WTC11 (cell line): ENCODE measurements around the gene TRAPPC11. TPM values are rescaled to one million over a fixed set of nuclear protein-coding genes. Genes with fewer than 3 reads are reported as not detected.

Experiments used
- ATAC-seq: fragments of 200-7000 bp; cut with Tn5 transposase; 2 replicates; pipeline ENCODE4 v1.10.0; 2021; ENCODE audit warnings: mild to moderate bottlenecking, moderate library complexity
- CTCF ChIA-PET: fragments of 300-600 bp; sonication (Branson Sonifier 250); formaldehyde crosslinking; loops from one replicate; lab custom pipeline; 2021; ENCODE audit warnings: antibody characterized with exemption; lab: Charles Lee
- POLR2A ChIA-PET: fragments of 350-600 bp; sonication (Branson Sonifier 250); formaldehyde crosslinking; loops from one replicate; lab custom pipeline; 2021; ENCODE audit warnings: antibody characterized with exemption; lab: Charles Lee
- DNase-seq: peaks from one replicate; pipeline ENCODE4 v3.0.0; 2021; ENCODE audit warnings: low spot score
- H3K27ac Mint-ChIP-seq: 2 replicates; pipeline ENCODE4 v1.8.0; 2021; ENCODE audit warnings: mixed read lengths
- H3K27me3 Mint-ChIP-seq: 2 replicates; pipeline ENCODE4 v1.8.0; 2021; ENCODE audit warnings: low read depth, mild to moderate bottlenecking, moderate library complexity, mixed read lengths
- H3K36me3 Mint-ChIP-seq: 2 replicates; pipeline ENCODE4 v1.8.0; 2021; ENCODE audit warnings: mixed read lengths
- H3K4me1 Mint-ChIP-seq: 2 replicates; pipeline ENCODE4 v1.8.0; 2022; ENCODE audit warnings: mixed read lengths
- H3K4me3 Mint-ChIP-seq: 2 replicates; pipeline ENCODE4 v1.8.0; 2021; ENCODE audit warnings: mild to moderate bottlenecking, moderate library complexity, mixed read lengths
- H3K9me3 Mint-ChIP-seq: 2 replicates; pipeline ENCODE4 v1.8.0; 2021; ENCODE audit warnings: mixed read lengths
- ATF1 ChIP-seq: sonication (generic); formaldehyde crosslinking; IDR thresholded peaks from 2 replicates; pipeline ENCODE4 v1.8.1; 2023; ENCODE audit warnings: mild to moderate bottlenecking, moderate library complexity, missing genetic modification reagents
- ELF4 ChIP-seq: sonication (generic); formaldehyde crosslinking; IDR thresholded peaks from 2 replicates; pipeline ENCODE4 v1.8.1; 2022; ENCODE audit warnings: low read depth, mild to moderate bottlenecking, moderate library complexity, missing genetic modification reagents
- ETV6 ChIP-seq: sonication (generic); formaldehyde crosslinking; IDR thresholded peaks from 2 replicates; pipeline ENCODE4 v1.8.1; 2022; ENCODE audit warnings: mild to moderate bottlenecking, missing genetic modification reagents
- FOXP1 ChIP-seq: sonication (generic); formaldehyde crosslinking; IDR thresholded peaks from 2 replicates; pipeline ENCODE4 v1.8.0; 2022; ENCODE audit warnings: missing genetic modification reagents, mild to moderate bottlenecking, moderate library complexity, borderline replicate concordance
- GABPB1 ChIP-seq: sonication (generic); formaldehyde crosslinking; IDR thresholded peaks from 2 replicates; pipeline ENCODE4 v1.8.1; 2023; ENCODE audit warnings: mild to moderate bottlenecking, missing genetic modification reagents
- HMGA2 ChIP-seq: fragments of 250-450 bp; sonication (Bioruptor Pico); IDR thresholded peaks from 2 replicates; pipeline ENCODE4 v1.4.0; 2021; ENCODE audit warnings: mild to moderate bottlenecking, moderate library complexity
- JAZF1 ChIP-seq: fragments of 250-450 bp; sonication (Bioruptor Pico); IDR thresholded peaks from 2 replicates; pipeline ENCODE4 v1.9.0; 2021; ENCODE audit warnings: moderate library complexity, mild to moderate bottlenecking, inconsistent platforms
- KAT7 ChIP-seq: sonication (generic); formaldehyde crosslinking; IDR thresholded peaks from 2 replicates; pipeline ENCODE4 v1.8.1; 2023; ENCODE audit warnings: missing genetic modification reagents, mild to moderate bottlenecking, borderline replicate concordance
- MXD4 ChIP-seq: fragments of 250-450 bp; sonication (Bioruptor Pico); IDR thresholded peaks from 2 replicates; pipeline ENCODE4 v1.8.0; 2021; ENCODE audit warnings: mild to moderate bottlenecking, moderate library complexity, borderline replicate concordance
- NR1H2 ChIP-seq: sonication (generic); formaldehyde crosslinking; IDR thresholded peaks from 2 replicates; pipeline ENCODE4 v1.9.0; 2021; ENCODE audit warnings: mild to moderate bottlenecking, moderate library complexity, missing genetic modification reagents
- RORB ChIP-seq: fragments of 250-450 bp; sonication (Bioruptor Pico); IDR thresholded peaks from 2 replicates; pipeline ENCODE4 v1.9.0; 2021; ENCODE audit warnings: mild to moderate bottlenecking
- SOX15 ChIP-seq: fragments of 250-450 bp; sonication (Bioruptor Pico); IDR thresholded peaks from 2 replicates; pipeline ENCODE4 v1.9.0; 2021; ENCODE audit warnings: mild to moderate bottlenecking
- TCF7 ChIP-seq: sonication (generic); formaldehyde crosslinking; IDR thresholded peaks from 2 replicates; pipeline ENCODE4 v1.8.0; 2022; ENCODE audit warnings: mild to moderate bottlenecking, low read depth, missing genetic modification reagents, moderate library complexity
- TEAD1 ChIP-seq: sonication (generic); formaldehyde crosslinking; IDR thresholded peaks from 2 replicates; pipeline ENCODE4 v1.8.0; 2022; ENCODE audit warnings: mild to moderate bottlenecking, missing genetic modification reagents
- TEAD4 ChIP-seq: sonication (generic); formaldehyde crosslinking; IDR thresholded peaks from 2 replicates; pipeline ENCODE4 v1.8.0; 2022; ENCODE audit warnings: mild to moderate bottlenecking, missing genetic modification reagents
- ZNF232 ChIP-seq: sonication (generic); formaldehyde crosslinking; IDR thresholded peaks from 2 replicates; pipeline ENCODE4 v1.8.0; 2022; ENCODE audit warnings: mild to moderate bottlenecking, missing genetic modification reagents
- total RNA-seq: library from RNA; stranded (reverse); gene quantifications from 3 replicates; pipeline ENCODE4 v1.2.3, GENCODE V29; 2021
- TF ChIP-seq, protein P1 (sequence below): sonication (generic); formaldehyde crosslinking; IDR thresholded peaks from 2 replicates; pipeline ENCODE4 v1.8.1; 2022; ENCODE audit warnings: low read depth, mild to moderate bottlenecking, moderate library complexity, missing genetic modification reagents, borderline replicate concordance
- TF ChIP-seq, protein P2 (sequence below): sonication (generic); formaldehyde crosslinking; conservative IDR thresholded peaks from 2 replicates; pipeline ENCODE4 v1.8.1; 2022; ENCODE audit warnings: mild to moderate bottlenecking, missing genetic modification reagents
- TF ChIP-seq, protein P3 (sequence below): fragments of 250-450 bp; sonication (Bioruptor Pico); conservative IDR thresholded peaks from 2 replicates; pipeline ENCODE4 v1.9.0; 2021; ENCODE audit warnings: mild to moderate bottlenecking
- TF ChIP-seq, protein P4 (sequence below): sonication (generic); formaldehyde crosslinking; IDR thresholded peaks from 2 replicates; pipeline ENCODE4 v1.8.0; 2023; ENCODE audit warnings: missing genetic modification reagents
- TF ChIP-seq, protein P5 (sequence below): fragments of 250-450 bp; sonication (Bioruptor Pico); IDR thresholded peaks from 2 replicates; pipeline ENCODE4 v1.9.0; 2021; ENCODE audit warnings: moderate library complexity, mild to moderate bottlenecking, inconsistent platforms, borderline replicate concordance
- TF ChIP-seq, protein P6 (sequence below): sonication (generic); formaldehyde crosslinking; IDR thresholded peaks from 2 replicates; pipeline ENCODE4 v1.8.1; 2023; ENCODE audit warnings: mild to moderate bottlenecking, moderate library complexity, missing genetic modification reagents
- TF ChIP-seq, protein P7 (sequence below): sonication (generic); formaldehyde crosslinking; IDR thresholded peaks from 2 replicates; pipeline ENCODE4 v1.8.1; 2022; ENCODE audit warnings: low read depth, missing genetic modification reagents, borderline replicate concordance

The TRAPPC11 gene
- total RNA-seq, 1 experiment from 2014 or later: 33.6 TPM

DNA sequence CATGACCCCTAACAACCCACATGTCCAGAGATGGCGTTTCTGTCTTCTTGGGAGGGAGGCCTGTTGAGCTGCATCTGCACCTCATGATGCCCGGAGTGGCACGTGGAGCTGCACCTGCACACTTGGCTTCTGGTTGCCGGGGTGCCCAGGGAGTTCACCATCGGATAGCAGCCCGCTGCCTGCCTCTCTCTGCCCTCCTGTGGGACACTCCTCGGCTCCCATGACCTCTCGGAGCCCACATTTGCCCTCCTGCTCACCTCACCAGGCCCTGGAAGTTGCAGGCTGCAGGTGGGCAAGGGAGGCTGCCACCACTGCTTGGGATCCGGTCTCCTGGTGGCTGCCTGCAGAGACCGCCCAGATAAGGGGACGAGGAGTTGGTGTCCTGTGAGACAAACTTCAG, 74.1 kb downstream of the TRAPPC11 start:
- Mint-ChIP-seq H3K27me3 (no peaks in the 10 kb centered on the region; the same call in 1 of the 2 replicates), H3K4me3 (no peak overlapping the region), H3K36me3 (peaks cover 5% of the 10 kb centered on the region), H3K4me1 (peaks cover 4% of the 10 kb centered on the region; the same call in 1 of the 2 replicates), H3K9me3 (peaks cover 4% of the 10 kb centered on the region), H3K27ac (no peak overlapping the region)
- TF ChIP-seq HMGA2: no peak
- TF ChIP-seq SOX15 (CRISPR knock-in tag): no peak
- TF ChIP-seq ATF1: no peak
- no peak for TF ChIP-seq TCF7
- ChIA-PET CTCF (no interaction called here), POLR2A (no interaction called here)
- DNase-seq: no peak
- ATAC-seq: no peak

DNA sequence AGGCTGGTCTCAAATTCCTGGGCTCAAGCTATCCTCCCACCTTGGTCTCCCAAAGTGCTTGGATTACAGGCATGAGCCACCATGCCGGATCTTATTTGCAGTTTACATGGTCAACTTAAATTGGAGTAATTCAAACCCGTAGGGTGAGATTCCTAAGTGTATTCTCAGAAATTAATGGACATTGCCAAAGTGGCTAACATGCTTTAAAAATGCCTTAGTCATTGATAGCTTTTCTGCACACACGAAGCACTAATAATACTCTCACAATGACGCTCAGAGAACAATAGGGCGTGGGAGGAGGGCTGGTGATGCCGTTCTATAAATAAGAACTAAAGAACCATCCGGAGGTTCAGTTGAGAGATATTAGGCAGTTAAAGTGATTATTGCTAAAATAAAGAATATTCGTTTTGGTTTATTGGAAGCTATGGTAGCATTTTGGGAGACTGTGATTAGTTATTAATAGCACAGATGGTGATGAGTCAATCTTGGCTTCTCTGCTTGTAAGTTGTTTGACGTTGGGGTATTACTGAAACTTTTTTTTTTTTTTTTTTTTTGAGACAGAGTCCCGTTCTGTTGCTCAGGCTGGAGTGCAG, 79.1 kb downstream of the TRAPPC11 start:
- Mint-ChIP-seq H3K27ac (no peak overlapping the region), H3K4me3 (no peak overlapping the region), H3K9me3 (peaks cover 6% of the 10 kb centered on the region), H3K4me1 (no peaks in the 10 kb centered on the region), H3K36me3 (peaks cover 7% of the 10 kb centered on the region), H3K27me3 (no peaks in the 10 kb centered on the region; the same call in 1 of the 2 replicates)
- ChIA-PET POLR2A (no interaction called here), CTCF (no interaction called here)
- TF ChIP-seq MXD4 (CRISPR knock-in tag): no peak
- TF ChIP-seq TEAD1 (CRISPR knock-in tag): no peak
- no peak for TF ChIP-seq TEAD4 (CRISPR knock-in tag)
- TF ChIP-seq ETV6: no peak
- TF ChIP-seq, protein P1, sequence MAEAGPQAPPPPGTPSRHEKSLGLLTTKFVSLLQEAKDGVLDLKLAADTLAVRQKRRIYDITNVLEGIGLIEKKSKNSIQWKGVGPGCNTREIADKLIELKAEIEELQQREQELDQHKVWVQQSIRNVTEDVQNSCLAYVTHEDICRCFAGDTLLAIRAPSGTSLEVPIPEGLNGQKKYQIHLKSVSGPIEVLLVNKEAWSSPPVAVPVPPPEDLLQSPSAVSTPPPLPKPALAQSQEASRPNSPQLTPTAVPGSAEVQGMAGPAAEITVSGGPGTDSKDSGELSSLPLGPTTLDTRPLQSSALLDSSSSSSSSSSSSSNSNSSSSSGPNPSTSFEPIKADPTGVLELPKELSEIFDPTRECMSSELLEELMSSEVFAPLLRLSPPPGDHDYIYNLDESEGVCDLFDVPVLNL (CRISPR knock-in tag): no peak
- TF ChIP-seq GABPB1 (CRISPR knock-in tag): no peak
- TF ChIP-seq, protein P2, sequence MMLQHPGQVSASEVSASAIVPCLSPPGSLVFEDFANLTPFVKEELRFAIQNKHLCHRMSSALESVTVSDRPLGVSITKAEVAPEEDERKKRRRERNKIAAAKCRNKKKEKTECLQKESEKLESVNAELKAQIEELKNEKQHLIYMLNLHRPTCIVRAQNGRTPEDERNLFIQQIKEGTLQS (CRISPR knock-in tag): no peak
- no peak for TF ChIP-seq KAT7 (CRISPR knock-in tag)
- TF ChIP-seq NR1H2 (CRISPR knock-in tag): no peak
- TF ChIP-seq FOXP1 (CRISPR knock-in tag): no peak
- TF ChIP-seq, protein P3, sequence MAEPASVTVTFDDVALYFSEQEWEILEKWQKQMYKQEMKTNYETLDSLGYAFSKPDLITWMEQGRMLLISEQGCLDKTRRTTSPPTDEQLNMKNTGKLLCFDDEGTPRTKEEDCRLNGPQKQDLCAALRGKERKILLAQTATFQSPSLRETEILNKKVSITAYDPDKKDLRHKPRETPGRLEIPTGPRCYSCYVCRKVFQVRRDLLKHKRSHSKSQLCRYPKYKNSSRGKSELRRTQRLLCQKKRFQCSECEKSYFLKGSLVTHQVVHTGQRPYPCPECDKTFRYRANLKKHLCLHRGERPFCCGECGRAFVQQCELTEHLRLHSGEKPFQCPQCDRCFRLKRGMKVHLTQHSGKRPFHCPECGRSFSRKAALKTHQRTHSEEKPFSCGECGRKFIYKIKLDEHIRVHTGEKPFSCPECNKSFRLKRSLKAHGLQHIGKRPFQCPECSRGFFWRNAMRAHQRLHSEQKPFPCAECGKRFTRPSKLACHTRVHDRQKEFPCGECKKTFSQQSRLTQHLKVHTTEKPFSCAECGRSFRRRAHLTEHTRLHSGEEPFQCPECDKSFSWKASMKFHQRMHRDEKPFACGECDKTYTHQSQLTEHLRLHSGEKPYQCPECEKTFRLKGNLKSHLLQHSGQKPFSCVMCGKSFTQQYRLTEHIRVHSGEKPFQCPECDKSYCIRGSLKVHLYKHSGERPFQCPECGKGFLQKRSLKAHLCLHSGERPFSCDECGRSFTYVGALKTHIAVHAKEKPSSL (CRISPR knock-in tag): no peak
- TF ChIP-seq, protein P4, sequence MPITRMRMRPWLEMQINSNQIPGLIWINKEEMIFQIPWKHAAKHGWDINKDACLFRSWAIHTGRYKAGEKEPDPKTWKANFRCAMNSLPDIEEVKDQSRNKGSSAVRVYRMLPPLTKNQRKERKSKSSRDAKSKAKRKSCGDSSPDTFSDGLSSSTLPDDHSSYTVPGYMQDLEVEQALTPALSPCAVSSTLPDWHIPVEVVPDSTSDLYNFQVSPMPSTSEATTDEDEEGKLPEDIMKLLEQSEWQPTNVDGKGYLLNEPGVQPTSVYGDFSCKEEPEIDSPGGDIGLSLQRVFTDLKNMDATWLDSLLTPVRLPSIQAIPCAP: no peak
- no peak for TF ChIP-seq JAZF1 (CRISPR knock-in tag)
- TF ChIP-seq, protein P5, sequence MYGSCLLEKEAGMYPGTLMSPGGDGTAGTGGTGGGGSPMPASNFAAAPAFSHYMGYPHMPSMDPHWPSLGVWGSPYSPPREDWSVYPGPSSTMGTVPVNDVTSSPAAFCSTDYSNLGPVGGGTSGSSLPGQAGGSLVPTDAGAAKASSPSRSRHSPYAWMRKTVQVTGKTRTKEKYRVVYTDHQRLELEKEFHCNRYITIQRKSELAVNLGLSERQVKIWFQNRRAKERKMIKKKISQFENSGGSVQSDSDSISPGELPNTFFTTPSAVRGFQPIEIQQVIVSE: no peak
- TF ChIP-seq ZNF232: no peak
- ATAC-seq: no peak
- no peak for DNase-seq

DNA sequence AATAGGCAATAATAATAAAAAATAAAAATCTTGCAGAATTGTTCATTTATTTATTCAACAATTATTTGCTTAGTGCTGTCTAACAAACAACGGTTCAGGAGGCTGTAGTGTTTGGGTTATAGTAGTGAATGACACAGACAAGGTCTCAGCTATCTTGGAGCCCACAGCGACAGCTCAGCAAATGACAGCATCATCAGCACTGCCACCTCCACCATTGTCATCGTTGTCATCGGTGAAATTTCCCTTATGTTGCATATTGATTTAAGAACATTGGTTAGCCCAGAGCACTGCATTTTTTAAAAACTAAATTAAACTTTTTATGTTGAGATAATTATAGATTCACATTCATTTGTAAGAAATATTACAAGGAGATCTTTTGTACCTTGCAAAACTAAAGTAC, 79.9 kb downstream of the TRAPPC11 start:
- DNase-seq (no peak), ATAC-seq (no peak)
- no peaks in the 10 kb centered on the region for H3K4me1 Mint-ChIP-seq
- H3K27ac Mint-ChIP-seq: no peak overlapping the region
- H3K4me3 Mint-ChIP-seq: no peak overlapping the region
- H3K9me3 Mint-ChIP-seq: peaks cover 6% of the 10 kb centered on the region
- TF ChIP-seq RORB (CRISPR knock-in tag): no peak
- TF ChIP-seq, protein P6, sequence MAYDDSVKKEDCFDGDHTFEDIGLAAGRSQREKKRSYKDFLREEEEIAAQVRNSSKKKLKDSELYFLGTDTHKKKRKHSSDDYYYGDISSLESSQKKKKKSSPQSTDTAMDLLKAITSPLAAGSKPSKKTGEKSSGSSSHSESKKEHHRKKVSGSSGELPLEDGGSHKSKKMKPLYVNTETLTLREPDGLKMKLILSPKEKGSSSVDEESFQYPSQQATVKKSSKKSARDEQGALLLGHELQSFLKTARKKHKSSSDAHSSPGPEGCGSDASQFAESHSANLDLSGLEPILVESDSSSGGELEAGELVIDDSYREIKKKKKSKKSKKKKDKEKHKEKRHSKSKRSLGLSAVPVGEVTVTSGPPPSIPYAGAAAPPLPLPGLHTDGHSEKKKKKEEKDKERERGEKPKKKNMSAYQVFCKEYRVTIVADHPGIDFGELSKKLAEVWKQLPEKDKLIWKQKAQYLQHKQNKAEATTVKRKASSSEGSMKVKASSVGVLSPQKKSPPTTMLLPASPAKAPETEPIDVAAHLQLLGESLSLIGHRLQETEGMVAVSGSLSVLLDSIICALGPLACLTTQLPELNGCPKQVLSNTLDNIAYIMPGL (CRISPR knock-in tag): no peak
- TF ChIP-seq, protein P7, sequence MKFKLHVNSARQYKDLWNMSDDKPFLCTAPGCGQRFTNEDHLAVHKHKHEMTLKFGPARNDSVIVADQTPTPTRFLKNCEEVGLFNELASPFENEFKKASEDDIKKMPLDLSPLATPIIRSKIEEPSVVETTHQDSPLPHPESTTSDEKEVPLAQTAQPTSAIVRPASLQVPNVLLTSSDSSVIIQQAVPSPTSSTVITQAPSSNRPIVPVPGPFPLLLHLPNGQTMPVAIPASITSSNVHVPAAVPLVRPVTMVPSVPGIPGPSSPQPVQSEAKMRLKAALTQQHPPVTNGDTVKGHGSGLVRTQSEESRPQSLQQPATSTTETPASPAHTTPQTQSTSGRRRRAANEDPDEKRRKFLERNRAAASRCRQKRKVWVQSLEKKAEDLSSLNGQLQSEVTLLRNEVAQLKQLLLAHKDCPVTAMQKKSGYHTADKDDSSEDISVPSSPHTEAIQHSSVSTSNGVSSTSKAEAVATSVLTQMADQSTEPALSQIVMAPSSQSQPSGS (CRISPR knock-in tag): no peak
- TF ChIP-seq ELF4: no peak
- POLR2A ChIA-PET: no interaction called here
- no peaks in the 10 kb centered on the region; the same call in 1 of the 2 replicates for H3K27me3 Mint-ChIP-seq
- CTCF ChIA-PET: no interaction called here
- peaks cover 7% of the 10 kb centered on the region for H3K36me3 Mint-ChIP-seq
